Activated CD4-positive, alpha-beta T cell treated with anti-CD3 and anti-CD28 coated beads for 24 hours (primary cell): ENCODE measurements around the gene CD68.

Source experiments
- DNase-seq, 2 donors: peaks; one replicate each; pipeline ENCODE4 v3.0.0-alpha.2; 2020; ENCODE audit warnings: low read depth in 2 of 2

The CD68 gene

DNA sequence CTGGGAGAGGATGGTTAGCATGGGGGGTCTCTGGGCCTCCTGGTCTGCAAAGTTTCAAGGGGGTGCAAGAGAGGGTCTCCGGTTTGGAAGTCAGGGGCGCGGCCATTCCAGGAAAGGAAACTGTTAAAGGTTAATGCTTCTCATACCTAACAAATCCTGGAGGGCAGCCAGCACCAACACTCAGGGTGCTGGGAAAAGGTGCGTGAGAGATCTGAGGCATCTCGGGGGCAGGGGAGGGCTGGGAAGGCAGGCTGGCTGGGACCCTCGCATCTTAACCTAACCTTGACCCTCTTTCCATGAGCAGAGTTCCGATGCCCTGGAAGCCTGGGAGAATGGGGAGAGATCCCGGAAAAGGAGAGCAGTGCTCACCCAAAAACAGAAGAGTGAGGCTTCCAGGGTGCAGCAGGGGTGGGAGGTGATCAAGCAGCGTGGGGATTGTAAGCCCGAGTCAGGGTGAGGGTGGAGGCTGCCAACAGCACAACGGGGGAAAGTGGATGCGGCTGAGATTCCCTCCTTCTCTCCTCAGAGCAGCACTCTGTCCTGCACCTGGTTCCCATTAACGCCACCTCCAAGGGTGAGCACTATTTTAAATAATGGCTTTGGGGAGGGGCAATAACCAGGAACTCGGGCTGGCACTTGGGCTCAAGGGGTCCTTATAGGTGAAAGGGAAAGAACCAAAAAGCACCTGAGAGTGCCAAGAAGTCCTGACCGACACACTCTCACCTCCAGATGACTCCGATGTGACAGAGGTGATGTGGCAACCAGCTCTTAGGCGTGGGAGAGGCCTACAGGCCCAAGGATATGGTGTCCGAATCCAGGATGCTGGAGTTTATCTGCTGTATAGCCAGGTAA, 19.9 kb upstream of the CD68 start:
- no peak for DNase-seq

DNA sequence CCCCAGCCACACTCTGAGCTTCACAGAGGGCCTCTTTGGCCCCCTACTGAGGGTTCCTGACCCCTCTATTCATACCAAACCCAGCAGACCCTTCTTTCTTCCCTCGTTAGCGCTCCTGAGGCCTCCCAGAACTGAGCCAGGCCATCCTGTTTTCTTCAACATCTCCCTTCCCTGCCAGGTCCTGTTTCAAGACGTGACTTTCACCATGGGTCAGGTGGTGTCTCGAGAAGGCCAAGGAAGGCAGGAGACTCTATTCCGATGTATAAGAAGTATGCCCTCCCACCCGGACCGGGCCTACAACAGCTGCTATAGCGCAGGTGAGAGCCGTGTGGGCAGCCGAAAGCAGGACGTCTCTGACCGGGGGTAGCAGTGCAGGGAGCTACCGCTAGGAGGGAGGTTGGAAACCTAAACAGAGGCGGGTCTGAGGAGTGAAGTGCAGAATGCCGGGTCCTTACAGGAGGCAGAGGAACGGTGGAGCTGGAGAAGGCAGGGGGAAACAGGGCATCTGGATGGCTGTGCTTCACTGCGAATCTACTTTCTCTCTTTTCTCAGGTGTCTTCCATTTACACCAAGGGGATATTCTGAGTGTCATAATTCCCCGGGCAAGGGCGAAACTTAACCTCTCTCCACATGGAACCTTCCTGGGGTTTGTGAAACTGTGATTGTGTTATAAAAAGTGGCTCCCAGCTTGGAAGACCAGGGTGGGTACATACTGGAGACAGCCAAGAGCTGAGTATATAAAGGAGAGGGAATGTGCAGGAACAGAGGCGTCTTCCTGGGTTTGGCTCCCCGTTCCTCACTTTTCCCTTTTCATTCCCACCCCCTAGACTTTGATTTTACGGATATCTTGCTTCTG, 19.0 kb upstream of the CD68 start:
- DNase-seq: peak in 1 of 2 donors; percentile 59

DNA sequence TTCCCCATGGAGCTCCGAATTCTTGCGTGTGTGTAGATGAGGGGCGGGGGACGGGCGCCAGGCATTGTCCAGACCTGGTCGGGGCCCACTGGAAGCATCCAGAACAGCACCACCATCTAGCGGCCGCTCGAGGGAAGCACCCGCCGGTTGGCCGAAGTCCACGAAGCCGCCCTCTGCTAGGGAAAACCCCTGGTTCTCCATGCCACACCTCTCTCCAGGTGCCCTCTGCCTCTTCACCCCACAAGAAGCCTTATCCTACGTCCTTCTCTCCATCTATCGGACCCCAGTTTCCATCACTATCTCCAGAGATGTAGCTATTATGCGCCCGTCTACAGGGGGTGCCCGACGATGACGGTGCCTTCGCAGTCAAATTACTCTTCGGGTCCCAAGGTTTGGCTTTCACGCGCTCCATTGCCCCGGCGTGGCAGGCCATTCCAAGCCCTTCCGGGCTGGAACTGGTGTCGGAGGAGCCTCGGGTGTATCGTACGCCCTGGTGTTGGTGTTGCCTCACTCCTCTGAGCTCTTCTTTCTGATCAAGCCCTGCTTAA, 18.3 kb upstream of the CD68 start:
- peak; percentile 67 to 82 for DNase-seq

DNA sequence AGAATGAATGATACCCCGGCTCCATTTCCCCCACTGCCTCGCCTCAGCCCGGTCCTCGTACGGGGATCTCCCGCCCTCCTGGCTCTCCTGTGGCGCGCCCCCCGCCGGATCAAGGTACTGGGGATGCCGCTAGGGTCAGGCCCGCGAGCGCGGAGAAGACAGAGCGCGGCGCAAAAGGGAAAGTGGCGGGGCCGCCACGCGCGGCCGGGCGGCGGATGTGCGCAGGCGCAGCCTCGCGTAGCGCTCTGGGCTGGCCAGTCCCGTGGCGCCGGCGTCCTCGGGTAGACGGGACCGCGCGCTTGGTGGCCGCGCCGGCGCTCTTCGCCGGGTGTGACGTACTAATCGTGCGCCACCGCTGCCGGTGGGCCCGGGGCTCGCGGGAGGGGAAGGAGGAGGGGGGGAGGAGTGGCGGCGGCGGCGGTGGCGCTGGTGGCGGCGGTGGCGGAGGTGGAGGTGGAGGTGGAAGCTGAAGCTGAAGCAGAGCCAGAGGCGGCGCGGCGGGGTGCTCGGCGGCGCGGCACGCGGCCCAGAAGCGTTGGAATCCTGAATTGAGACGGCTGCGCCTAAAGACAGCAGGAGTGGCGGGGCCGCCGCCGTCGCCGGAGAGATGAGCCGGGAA, 17.7 kb upstream of the CD68 start, which contains the start of gene SENP3:
TSS of gene SENP3 (plus strand) at position 331 of the 619 bp plus-strand sequence. CDS start 1,158 bp downstream, outside the sequence.
- peak; percentile 83 to 85 for DNase-seq

DNA sequence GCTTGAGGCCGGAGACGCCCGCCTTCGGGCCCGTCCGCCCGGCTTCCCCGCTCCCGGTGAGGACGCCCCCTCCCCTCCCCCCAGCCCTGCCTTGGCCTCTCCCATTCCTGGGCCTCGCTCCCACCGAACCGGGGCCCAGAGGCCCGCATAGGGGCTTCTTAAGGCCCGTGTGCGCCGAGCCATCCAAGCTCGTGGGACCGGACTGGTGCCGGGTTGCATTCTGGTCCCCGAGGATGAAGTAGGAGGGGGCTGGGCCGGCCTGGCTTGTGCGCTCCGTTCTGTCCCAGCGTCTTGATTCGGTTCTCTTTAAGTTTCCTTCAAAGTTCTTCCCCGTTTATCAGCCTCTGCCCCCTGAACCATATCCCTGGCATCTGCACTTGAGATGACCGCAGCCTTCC, 17.2 kb upstream of the CD68 start:
- no peak for DNase-seq

DNA sequence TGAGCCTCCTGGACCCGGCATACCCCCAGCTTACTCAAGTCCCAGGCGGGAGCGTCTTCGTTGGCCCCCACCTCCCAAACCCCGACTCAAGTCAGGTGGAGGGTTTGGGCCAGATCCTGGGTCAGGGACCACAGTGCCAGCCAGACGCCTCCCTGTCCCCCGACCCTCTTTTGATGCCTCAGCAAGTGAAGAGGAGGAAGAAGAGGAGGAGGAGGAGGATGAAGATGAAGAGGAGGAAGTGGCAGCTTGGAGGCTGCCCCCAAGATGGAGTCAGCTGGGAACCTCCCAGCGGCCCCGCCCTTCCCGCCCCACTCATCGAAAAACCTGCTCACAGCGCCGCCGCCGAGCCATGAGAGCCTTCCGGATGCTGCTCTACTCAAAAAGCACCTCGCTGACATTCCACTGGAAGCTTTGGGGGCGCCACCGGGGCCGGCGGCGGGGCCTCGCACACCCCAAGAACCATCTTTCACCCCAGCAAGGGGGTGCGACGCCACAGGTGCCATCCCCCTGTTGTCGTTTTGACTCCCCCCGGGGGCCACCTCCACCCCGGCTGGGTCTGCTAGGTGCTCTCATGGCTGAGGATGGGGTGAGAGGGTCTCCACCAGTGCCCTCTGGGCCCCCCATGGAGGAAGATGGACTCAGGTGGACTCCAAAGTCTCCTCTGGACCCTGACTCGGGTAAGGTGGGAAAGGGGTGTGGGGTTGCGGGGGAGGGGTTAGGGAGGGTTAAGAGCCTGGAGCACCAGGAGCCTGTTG, 16.1 kb upstream of the CD68 start:
- no peak for DNase-seq

DNA sequence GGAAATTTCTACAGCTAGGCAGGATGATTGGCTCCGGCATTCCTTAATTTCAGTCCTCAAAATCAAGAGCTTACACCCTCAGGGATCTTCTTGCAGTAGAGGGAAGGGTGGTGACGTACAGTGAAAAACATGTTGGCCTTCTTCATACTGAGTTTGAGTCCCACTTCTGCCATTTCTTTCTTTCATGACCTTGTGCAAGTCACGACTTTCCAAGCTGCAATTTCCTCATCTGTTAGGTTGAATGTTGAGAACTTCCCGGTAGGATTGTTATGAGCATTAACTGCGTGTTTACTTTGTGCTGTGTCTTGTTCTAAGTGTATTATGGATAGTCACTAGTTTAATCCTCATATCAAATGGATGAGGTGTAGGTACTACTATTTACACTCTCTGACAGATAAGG, 9.9 kb upstream of the CD68 start:
- DNase-seq: no peak

DNA sequence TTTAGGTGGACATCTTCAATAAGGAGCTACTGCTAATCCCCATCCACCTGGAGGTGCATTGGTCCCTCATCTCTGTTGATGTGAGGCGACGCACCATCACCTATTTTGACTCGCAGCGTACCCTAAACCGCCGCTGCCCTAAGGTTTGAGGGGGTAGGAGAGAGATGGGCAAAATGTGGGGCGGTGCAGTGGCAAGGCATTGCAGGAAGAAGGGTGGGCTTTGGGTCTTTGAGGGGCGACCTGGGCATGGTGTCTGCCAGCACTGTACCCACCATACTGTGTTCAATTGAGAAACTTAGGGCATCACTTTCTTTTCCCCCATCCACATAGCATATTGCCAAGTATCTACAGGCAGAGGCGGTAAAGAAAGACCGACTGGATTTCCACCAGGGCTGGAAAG, 9.1 kb upstream of the CD68 start:
- no peak for DNase-seq

DNA sequence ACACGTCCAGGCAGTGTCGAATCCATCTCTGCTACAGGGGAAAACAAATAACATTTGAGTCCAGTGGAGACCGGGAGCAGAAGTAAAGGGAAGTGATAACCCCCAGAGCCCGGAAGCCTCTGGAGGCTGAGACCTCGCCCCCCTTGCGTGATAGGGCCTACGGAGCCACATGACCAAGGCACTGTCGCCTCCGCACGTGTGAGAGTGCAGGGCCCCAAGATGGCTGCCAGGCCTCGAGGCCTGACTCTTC, 7.2 kb upstream of the CD68 start:
- no peak for DNase-seq

DNA sequence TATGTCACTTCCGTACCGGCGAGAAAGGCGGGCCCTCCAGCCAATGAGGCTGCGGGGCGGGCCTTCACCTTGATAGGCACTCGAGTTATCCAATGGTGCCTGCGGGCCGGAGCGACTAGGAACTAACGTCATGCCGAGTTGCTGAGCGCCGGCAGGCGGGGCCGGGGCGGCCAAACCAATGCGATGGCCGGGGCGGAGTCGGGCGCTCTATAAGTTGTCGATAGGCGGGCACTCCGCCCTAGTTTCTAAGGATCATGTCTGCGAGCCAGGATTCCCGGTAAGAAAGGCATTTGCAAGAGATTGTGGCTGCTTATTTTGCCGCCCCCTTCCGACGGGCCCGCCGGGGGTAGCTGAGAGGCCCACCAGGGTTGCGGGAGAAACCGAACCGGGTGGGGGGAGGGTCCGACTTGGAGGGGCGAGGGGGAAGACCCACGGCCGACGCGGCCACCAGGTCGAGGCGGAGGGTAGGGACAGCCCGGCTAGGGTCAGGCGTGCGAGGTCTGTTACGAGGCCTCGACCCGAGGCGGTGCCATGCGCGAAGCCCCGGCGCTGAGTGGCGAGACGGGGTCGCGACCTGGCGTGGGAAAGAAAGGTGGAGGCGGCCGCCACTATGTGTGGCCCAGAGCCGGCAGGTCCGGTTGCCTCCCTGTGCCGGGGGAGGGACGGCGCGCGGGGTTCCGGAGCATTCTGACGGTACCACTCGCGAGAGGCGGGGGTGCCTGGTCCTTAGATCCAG, 6.7 kb upstream of the CD68 start:
- DNase-seq: peak; percentile 99

DNA sequence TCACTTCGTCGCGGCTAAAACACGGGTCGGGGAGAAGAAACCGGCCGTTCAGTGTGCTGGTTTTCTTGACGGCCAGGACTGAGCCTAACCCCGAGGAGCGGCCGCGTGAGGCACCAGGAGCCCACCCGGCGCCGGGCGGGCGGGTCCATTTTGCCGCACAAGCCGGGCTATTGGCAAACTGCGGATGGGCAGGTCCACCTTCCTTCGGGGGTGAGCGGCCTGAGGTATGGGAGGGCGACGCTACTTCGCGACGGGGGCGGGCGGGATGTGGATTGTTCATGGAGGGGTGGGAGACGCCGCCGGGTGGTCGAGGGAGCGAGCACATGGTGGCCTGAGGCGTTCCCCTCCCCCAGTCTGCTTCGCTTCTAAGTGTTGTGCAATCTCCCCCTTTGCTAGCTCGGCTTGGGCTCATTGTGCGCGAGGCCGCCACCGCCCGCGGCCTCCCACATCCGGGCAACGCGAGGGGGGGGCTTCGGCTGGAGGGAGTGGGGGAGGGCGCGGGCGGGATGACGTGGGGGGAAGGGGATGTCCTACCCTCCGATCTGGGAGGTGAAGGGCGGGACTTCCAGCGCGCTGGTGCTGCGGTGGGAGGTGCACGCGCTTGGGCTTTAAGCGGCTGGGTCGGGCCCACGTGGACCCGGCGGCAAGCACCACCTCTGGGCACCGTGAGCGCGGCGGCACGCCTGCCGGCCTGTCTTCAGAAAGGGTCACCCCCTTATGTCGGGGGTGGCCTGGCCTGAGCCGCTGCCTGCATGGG, 5.9 kb upstream of the CD68 start:
- peak; percentile 79 to 81 for DNase-seq

DNA sequence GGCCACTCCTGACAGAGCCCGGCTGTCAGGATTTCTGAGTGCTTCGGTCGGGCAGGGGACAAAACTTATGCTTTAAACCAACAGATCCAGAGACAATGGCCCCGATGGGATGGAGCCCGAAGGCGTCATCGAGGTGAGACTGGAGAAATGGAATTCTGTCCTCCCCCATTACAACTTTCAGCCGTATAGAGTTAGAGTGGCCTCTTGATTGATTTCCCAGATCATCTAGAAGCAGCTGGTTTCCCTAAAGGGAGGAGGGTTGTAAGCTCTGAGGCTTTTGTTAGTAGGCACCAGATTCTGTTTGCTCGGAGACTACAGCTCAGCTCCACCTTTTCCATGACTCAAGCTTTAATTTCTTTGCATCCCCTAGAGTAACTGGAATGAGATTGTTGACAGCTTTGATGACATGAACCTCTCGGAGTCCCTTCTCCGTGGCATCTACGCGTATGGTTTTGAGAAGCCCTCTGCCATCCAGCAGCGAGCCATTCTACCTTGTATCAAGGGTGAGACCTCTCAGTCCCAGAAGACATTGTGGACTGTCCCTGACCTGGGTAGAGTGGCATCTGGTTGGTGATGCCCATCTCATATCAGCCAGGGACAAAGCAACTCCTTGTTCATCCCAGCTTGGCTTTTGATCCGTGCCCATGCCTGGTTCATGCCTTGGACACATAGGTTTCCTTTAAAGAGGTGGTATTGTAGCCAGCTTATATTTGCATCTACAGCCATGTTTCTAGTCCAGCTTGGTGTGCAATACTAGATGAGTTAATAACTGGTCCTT, 5.1 kb upstream of the CD68 start:
- no peak for DNase-seq

DNA sequence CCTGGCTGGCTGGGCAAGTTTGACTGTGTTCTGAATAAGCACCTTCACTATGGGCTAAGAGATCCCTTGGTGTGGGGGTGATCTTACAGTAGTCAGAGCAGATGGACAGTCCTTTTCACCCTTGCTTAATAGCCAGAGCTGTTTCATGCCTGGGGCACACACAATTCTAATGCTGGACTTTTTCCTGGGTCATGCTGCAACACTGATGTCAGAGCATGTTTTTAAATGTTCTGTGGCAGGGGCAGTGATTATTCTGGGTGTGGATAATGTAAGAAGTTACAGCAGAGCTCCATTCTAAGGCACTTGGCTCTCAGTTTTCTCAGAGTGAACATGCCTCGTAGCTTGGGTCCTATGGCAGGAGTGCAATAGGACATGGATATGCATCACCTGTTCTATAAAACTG, 4.0 kb upstream of the CD68 start:
- no peak for DNase-seq

DNA sequence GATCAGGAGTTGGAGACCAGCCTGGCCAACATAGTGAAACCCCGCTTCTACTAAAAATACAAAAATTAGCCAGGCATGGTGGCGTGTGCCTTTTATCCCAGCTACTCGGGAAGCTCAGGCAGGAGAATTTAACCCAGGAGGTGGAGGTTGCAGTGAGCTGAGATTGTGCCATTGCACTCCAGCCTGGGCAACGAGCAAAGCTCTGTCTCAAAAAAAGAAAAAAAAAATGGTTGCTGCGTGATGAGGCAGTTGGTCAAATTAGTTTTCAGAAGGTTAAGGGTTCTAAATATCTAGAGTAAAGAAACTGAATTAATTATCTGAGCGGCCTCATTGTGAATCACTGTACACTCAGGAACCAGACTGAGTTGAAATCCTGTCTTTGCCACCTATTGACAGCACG, 3.5 kb upstream of the CD68 start:
- DNase-seq: no peak

DNA sequence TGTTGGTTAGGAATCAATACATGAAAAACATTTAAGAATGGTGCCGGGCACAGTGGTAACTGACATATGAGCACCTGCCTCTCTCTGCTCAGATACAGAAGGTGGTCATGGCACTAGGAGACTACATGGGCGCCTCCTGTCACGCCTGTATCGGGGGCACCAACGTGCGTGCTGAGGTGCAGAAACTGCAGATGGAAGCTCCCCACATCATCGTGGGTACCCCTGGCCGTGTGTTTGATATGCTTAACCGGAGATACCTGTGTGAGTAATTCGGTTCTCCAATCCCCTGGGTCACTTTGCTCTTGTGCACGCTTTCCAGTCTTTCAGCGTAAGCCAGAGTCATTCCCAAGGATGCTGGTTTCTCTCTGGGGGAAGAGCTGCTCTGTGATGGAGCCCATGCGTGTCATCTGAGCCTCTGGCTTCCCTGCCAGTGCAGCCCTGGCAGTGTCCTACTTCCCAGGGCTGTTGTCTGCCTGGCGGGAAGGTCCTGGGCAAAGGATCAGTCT, 3.0 kb upstream of the CD68 start:
- no peak for DNase-seq

DNA sequence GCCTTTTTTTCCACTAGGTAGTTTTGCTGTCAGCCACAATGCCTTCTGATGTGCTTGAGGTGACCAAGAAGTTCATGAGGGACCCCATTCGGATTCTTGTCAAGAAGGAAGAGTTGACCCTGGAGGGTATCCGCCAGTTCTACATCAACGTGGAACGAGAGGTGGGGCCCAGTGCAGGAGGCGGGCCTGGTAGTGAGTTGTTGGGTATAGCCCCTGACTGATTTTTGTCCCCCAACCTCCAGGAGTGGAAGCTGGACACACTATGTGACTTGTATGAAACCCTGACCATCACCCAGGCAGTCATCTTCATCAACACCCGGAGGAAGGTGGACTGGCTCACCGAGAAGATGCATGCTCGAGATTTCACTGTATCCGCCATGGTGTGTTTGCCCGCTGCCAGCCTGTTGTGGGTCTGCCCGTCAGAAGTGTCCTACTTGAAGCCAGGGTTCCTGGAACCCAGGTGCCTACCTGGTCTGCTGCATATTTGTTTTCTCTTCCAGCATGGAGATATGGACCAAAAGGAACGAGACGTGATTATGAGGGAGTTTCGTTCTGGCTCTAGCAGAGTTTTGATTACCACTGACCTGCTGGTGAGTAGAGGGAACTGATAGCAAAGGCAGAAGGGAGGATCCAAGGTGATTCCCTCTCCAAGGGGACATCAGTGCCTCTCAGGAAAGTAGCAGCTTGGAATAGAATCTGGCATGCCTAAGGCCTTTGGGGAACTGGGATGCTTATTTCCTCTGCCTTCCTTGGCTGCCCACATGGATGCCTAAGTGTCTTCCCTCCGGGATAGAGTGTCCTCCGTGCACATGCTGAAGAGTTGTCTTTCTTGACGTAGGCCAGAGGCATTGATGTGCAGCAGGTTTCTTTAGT, 1.9 kb upstream of the CD68 start:
- no peak for DNase-seq

DNA sequence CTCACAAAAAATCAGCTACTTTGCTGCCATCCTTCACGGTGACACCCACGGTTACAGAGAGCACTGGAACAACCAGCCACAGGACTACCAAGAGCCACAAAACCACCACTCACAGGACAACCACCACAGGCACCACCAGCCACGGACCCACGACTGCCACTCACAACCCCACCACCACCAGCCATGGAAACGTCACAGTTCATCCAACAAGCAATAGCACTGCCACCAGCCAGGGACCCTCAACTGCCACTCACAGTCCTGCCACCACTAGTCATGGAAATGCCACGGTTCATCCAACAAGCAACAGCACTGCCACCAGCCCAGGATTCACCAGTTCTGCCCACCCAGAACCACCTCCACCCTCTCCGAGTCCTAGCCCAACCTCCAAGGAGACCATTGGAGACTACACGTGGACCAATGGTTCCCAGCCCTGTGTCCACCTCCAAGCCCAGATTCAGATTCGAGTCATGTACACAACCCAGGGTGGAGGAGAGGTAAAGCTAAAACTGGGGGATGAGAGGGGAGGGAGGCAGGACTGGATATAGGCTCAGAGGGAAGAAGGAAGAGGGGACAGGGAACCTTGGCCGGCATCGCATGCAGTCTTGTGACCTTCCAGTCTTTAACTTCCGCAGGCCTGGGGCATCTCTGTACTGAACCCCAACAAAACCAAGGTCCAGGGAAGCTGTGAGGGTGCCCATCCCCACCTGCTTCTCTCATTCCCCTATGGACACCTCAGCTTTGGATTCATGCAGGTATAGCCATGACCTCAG, 581 bp downstream of the CD68 start:
- DNase-seq: no peak
